ENCODE data around the gene EPB41L5.
"Not testable (repeated sequence)": the region's sequence is repeated elsewhere in the genome, so short reads cannot be mapped to it uniquely, and the experiment has no call there.

Gene EPB41L5

DNA sequence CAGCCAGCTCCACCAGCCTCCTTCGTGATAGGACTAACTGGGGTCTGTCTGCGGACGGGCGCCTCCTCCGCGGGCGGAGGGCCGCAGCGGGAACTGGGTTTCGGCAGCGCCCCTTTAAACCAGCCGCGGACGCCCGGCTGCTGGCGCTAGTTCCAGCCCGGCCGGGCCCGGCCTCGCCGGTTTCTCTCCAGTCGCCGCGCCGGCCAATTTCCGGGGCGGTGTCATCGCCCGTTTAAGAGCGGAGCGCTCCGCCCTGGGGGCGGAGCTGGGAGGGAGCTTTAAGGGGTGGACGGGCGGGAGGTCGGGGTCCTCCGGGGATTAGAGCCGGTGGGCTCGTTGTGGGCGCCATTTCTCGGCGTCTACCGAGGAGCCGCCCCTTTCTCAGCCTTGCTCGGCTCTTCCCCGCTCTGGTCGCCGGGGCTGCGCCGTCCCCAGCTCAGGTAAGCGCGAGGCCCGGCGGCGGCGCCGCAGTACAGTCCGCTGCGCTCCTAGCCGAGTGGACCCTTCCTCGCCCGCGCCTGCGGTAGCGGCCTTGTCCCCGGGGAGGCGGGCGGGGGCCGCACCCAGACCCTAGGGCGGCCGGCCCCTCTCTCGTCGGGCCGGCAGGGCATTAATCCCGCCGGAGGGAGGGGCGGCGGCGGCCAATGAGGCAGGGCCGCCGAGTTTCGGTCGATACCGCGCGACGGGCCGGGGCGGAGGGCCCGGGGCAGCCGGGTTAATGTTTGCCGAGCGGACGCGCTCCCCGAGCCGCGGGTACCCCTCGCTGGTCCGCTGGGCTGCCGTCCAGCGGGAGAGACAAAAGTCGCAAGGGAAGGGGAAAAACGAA is at the start of gene EPB41L5:
Gene EPB41L5 (plus strand): TSS at position 307 of the 826 bp plus-strand sequence. CDS start 6,008 bp downstream, outside the sequence.
- FAIRE-seq, result peak; percentile 37
- peak; percentile 66 for DNase-seq (ENCODE audit: low spot score)

DNA sequence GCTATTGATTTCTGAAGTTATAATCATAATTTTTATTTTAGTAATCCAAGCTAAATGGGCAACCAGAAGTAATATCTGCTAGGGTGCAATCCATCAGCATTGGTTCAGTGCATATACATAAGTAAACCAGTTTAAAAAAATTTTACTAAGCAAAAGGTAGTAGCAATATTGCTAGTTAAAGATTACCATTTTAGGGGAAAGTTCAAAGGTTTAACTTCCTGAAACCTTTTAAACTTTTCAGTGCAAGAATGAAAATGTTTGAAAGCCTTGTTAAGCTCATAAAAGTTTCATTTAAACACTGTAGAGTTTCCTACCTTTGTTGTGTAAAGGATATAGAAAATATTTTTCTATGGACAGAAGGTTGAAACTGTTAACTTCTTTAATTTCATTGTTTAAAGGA is 31.0 kb upstream of the EPB41L5 start:
- no peak for FAIRE-seq

DNA sequence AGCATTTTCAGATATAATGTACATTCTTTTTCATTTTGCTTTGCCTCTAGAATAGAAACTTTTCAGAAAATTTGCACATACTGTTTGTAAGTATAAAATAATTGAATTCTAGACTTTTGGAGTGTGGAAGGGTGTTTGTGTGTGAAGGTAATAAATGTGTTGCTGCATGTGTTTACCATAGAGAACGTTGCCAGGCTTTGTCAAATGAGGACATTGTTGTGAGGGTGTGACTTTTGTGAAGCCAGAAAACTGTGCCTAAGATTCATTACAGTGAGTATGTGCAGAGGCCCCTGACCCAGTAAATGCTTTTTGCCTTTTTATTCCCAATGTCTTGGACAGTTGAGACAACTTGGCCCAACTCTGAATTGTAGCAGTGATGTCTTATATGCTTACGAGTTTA is 30.4 kb upstream of the EPB41L5 start:
- no peak for DNase-seq (ENCODE audit: low spot score)
- no peak for FAIRE-seq

More for the DNA sequence above, 31.0 kb upstream of the EPB41L5 start:
- DNase-seq (ENCODE audit: low spot score), result no peak

DNA sequence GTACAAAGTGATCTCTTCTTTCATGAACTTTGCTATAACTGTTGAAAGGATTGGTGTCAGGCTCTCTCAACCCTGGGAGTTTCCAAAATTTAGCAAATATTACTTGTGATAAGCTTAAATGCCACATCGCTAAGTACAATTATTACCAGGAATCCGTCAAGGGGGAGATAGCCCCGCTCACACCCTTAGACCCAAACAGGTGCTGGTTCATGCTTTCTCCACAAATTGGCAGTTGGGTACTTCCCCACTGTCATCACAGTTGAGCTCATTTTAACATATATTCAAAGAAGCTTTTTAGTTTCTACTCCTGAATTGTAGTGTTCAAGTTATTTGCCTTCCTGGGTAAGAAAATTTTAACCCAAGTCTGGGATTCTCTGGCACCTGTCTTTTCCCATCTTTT is 29.8 kb upstream of the EPB41L5 start:
- no peak for FAIRE-seq

DNA sequence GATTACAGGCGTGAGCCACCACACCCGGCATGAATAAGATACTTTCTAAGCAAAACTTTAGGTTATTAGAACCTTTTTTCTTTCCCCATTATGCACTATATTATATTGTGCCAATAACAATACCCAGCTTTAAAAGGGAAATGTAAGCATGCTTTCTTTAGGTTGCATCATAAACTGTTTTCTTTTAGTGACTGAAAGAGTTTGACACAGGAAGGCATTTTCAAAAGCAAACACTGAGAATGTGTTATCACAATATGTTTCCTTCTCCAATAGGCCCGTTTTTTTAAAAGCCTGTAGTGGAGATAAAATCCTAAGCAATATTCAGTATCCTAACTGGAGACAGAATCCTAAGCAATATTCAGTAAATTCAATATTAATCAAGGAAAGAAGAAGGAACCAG is 16.7 kb upstream of the EPB41L5 start:
- DNase-seq (ENCODE audit: low spot score) (no peak), FAIRE-seq (no peak)

More for the DNA sequence above, 29.8 kb upstream of the EPB41L5 start:
- DNase-seq (ENCODE audit: low spot score), result no peak

DNA sequence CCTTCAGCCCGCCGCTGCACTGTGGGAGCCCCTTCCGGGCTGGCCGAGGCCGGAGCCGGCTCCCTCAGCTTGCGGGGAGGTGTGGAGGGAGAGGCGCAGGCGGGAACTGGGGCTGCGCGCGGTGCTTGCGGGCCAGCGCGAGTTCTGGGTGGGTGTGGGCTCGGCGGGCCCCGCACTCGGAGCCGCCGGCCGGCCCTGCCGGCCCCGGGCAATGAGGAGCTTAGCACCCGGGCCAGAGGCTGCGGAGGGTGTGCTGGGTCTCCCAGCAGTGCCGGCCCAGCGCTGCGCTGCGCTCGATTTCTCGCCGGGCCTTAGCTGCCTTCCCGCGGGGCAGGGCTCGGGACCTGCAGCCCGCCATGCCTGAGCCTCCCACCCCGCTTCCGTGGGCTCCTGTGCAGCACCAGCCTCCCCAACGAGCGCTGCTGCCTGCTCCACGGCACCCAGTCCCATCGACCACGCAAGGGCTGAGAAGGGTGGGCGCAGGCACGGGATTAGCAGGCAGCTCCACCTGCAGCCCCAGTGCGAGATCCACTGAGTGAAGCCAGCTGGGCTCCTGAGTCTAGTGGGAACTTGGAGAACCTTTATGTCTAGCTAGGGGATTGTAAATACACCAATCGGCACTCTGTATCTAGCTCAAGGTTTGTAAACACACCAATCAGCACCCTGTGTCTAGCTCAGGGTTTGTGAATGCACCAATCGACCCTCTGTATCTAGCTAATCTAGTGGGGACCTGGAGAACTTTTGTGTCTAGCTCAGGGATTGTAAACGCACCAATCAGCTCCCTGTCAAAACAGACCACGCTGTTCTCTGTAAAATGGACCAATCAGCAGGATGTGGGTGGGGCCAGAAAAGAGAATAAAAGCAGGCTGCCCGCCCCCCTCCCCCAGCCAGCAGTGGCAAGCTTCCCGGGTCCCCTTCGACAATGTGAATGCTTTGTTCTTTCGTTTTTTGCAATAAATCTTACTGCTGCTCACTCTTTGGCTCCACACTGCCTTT is 15.7 kb upstream of the EPB41L5 start:
- FAIRE-seq; DNase-seq (ENCODE audit: low spot score): not testable (repeated sequence)

DNA sequence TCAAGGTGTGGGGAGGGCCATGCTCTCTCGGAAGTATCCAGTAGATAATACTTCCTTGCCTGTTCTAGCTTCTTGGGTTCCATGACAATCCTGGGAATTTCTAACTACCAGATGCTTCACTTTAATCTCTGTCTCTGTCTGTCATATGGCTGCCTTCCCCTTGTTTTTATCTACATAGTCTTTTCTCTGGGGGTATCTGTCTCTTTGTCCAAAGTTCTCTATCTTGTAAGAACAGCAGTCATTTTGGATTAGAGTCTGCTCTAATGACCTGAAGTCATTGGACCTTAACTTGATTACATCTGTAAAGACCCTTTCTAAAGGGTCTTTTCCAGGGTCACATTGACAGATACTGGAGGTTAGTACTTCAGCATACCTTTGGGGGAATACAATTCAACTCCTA is 11.4 kb upstream of the EPB41L5 start:
- FAIRE-seq (no peak), DNase-seq (ENCODE audit: low spot score) (no peak)

DNA sequence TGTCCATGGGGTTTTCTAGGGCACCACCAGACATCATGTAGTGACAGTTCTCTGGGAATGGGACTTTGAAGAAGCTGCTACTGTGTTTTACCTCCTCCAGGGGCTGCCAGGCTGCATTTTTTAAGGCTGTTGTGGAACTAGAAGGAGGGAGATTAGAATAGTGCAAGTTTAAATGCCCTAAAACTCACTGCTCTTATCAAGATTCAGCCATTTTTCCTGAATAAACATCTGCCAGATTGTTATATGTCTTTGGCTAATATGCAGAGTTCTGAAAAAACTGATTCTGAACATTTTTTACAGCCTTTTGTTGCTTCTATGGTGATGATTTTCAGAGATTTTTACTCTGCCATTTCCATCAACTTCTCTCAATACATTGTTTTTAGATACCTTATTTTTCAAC is 8.6 kb upstream of the EPB41L5 start:
- FAIRE-seq (no peak), DNase-seq (ENCODE audit: low spot score) (no peak)

DNA sequence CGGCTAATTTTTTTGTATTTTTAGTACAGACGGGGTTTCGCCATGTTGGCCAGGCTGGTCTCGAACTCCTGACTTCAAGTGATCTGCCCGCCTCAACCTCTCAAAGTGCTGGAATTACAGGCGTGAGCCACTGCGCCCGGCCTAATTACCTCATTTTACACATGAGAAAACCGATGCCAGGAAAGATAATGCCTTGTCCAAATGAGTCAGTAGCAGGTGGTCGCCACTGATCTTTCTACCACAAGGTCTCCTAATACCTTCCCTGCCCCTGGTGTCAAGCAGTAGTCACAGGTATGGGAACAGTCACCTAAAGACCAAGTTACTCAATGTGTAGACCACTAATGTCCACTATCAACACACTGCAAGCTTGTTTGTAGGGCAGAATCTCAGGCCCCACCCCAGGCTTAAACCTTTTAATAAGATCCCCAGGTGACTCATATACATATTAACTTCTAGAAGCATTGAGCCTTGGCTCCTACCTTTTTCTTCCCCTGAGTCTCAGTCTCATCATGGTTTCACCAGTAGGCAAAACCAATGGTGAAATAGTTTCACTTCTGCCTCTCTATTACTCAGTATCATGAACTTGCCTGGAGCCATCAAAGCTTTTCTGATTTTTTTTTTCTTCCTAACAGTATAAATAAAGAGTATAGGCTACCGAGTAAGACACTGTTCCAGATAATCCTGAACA is 6.9 kb upstream of the EPB41L5 start:
- DNase-seq (ENCODE audit: low spot score), result no peak
- no peak for FAIRE-seq

DNA sequence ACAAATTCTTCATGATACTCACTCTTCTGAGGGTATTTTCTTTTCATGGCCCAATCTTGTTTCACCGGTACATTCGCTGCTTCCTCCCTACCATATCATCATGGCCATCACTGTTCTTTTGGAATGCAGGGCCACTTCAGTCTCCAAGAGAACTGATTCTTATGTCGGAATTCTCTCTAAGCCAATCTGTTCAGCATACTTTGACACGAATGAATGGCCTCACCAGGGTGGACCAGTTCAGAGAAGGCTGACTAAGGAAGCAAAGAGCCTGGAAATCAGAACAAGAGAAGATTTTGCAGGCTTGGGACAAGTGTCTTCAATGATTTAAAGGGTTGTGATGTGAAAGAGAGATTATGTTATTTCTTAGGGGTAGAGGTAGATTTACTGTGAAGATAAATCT is 5.0 kb upstream of the EPB41L5 start:
- DNase-seq (ENCODE audit: low spot score) (no peak), FAIRE-seq (no peak)

DNA sequence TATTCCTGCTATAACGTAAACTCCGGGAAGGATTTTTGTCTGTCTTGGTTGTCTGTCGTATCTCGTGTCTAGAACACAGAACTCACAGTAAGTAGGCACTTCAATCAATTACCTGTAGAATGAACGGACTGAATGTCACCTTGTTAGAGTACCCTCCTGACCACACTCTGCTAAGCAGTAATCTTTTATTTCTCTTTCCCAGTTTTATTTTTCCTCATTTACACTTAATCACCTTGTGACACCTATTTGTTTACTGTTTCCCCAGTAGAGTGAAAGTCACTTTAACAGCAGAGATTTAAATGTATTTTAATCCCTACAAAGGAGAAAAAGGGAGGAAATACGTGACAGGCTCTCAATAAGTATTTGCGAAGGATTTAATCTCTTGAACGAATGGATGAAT is 514 bp upstream of the EPB41L5 start:
- DNase-seq (ENCODE audit: low spot score), result no peak
- no peak for FAIRE-seq

DNA sequence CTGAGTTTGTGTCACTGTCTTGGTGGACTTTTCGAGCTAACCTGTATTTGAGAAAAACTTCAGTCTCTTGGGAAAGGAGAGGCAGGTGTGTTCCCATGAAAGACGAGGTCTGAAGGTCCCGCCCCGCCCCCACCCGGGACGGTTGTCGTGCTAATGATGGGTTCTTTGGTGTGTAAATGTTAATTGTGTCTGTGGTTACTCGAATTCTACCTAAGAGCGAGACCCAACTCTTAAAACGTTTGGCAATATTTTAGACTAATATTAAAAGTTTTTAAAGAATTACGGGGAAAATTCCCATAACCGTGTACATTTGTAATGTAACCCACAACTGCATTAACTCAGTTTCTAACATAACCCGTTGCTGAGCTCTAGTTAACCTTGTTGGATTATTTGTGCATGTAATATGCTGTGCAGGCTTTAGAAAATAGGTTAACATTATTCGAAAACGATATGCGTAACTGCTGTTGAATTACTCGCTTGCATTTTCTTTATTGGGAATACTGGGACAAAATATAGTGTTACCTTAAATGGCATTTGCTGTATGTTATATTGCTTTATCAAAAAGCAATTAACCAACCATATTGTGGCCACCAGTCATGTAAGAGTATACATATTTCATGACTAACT is 833 bp downstream of the EPB41L5 start:
- DNase-seq (ENCODE audit: low spot score) (no peak), FAIRE-seq (no peak)

DNA sequence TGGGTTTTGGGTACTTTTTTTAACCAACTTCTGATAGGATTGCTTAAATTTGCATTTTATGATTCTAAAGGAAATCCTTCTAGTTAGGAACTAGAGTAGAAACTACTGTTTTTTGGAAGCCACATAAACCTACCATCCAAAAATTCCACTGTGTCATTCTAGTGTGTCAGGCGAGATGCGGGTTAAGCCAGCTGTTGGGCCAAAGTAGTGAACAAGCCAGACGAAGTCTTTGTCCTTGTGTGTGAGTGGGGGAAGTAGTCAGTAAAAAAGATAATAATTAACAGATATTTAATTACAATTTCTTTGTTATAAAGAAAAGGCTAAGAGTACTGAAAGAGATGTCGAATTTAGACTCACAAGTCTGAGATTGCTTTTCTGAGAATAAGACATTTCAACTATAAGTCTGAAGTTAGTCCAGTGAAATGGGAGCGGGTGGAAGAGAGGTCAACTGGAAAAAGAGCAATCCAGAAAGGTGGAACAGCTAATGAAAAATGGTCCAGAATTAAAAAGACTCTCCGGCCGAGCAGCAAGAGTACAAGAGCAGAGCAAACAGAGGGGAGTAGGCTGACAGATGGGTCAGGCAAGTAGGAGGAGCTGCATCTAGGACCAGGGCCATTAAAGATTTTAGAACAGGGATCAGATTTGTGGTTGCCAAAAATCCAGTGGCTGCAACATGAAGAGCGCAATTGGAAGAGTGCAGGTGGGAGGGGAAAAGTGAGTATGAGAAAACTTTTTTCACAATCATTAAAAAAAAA is 1.5 kb downstream of the EPB41L5 start:
- no peak for FAIRE-seq

DNA sequence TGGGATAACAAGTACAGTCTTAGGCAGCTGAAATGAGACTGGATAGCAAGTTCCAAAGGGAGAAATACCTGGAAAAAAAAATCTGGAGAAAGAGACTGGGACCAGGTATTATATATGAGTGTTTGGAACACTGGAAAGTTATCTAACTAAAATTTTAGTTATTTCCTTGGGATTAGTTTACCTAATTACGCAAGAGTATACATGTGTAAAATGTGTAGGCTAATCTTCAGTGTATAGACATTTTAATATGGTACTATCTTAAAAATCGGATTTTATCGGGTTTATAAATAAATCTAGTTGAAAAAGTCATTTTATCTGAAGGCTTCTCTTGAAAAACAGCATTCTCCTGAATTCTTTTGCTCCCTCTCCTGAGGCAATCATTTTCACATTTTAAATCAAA is 3.9 kb downstream of the EPB41L5 start:
- no peak for FAIRE-seq
- no peak for DNase-seq (ENCODE audit: low spot score)

More for the DNA sequence above, 1.5 kb downstream of the EPB41L5 start:
- DNase-seq (ENCODE audit: low spot score), result no peak

DNA sequence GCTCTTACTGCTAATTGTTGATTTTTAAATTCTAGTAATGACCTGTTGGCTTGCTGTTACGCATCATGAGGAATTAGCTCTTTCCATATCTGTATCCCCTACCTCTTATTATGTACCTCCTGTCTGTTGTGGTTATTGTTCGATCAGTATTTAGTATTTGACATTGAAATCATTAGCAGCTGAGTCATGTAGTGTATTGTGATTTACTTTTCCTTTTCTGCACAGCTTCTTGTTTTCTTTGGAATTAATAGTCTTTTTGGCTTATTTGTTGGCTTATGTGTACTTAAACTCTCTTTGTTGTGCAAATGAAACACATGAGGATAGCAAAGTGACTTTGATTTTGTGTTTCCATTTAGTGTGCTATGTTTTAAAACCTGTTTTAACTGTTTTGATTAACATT is 4.3 kb downstream of the EPB41L5 start:
- FAIRE-seq (no peak), DNase-seq (ENCODE audit: low spot score) (no peak)

DNA sequence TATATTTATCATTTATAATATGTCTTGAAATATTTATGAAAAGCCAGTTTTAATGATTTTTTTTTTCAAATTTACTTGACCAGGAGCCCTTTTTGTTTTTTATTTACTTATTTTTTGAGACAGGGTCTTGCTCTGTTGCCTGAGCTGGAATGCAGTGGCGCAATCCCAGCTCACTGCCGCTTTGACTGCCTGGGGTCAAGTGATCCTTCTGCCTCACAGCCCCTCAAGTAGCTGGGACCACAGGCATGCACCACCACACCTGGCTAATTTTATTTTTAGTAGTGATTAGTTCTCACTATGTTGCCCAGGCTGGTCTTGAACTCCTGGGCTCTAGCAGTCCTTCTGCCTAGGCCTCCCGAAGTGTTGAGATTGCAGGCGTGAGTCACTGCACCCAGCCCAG is 5.7 kb downstream of the EPB41L5 start:
- FAIRE-seq (no peak), DNase-seq (ENCODE audit: low spot score) (no peak)

DNA sequence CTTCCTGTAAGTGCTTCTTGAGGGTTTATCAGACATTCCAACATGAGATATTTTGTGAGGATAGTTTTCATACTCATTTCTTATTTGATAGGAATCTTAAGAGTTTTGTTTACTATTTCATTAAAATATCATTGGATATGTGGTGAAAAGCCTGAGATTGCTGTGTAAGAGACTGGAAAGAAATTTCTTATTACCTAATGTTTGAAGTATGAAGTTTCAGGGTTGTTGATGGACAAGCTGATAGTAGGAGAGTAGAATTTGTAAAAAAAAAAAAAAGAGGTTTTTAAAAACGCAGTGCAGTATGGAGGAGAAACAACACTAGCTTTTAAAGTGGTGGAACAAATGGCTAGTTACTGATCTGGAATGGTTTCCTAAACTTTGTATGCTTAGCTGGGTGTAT is 7.7 kb downstream of the EPB41L5 start:
- no peak for FAIRE-seq

DNA sequence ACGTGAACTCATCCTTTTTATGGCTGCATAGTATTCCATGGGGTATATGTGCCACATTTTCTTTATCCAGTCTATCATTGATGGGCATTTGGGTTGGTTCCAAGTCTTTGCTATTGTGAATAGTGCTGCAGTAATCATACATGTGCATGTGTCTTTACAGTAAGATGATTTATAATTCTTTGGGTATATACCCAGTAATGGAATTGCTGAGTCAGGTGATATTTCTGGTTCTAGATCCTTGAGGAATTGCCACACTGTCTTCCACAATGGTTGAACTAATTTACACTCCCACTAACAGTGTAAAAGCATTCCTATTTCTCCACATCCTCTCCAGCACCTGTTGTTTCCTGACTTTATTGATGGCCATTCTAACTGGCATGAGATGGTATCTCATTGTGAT is 9.6 kb downstream of the EPB41L5 start:
- not testable (repeated sequence) for FAIRE-seq; DNase-seq (ENCODE audit: low spot score)

More for the DNA sequence above, 7.7 kb downstream of the EPB41L5 start:
- DNase-seq (ENCODE audit: low spot score), result no peak

DNA sequence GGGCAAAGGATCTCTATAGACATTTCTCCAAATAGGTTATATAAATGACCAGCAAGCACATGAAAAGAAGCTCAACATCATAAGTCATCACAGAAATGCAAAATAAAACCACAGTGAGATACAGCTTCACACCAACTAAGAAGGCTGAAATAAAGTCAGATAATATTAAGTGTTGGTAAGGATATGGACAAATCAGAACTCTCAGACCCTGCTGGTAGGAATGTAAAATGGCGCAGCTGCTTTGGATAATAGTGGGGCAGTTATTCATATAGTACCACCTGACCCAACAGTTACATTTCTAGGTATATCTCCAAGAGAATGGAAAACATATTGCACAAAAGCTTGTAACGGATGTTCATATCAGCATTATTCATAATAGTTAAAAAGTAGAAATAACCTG is 14.0 kb downstream of the EPB41L5 start:
- FAIRE-seq, result no peak
- DNase-seq (ENCODE audit: low spot score), result no peak

DNA sequence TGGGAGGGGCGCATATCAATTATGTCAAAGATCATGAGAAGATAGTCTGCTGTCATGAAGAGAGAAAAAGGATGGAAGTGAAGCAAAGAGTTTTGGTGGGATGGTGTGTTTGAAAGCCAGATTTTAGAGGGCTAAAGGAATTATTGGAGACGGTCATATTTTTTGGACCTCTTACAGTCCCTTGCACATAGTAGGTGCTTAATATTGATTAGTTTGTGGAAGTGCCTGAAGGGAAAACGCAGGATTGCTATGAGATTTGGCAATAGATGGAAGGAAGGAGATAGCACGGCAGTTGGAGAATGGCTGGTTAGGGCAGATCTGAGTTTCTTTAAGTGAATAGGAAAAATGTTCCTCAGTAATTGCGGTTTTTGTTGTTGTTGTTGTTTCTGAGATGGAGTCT is 15.9 kb downstream of the EPB41L5 start:
- FAIRE-seq (no peak), DNase-seq (ENCODE audit: low spot score) (no peak)

Data from RCC 7860 (cell line).